ENCODE measurements around the gene CCKAR. TPM values are rescaled to one million over a fixed set of nuclear protein-coding genes. Genes with fewer than 3 reads are reported as not detected.

Gene CCKAR
- total RNA-seq, 1 experiment from 2014 or later = not detected

DNA sequence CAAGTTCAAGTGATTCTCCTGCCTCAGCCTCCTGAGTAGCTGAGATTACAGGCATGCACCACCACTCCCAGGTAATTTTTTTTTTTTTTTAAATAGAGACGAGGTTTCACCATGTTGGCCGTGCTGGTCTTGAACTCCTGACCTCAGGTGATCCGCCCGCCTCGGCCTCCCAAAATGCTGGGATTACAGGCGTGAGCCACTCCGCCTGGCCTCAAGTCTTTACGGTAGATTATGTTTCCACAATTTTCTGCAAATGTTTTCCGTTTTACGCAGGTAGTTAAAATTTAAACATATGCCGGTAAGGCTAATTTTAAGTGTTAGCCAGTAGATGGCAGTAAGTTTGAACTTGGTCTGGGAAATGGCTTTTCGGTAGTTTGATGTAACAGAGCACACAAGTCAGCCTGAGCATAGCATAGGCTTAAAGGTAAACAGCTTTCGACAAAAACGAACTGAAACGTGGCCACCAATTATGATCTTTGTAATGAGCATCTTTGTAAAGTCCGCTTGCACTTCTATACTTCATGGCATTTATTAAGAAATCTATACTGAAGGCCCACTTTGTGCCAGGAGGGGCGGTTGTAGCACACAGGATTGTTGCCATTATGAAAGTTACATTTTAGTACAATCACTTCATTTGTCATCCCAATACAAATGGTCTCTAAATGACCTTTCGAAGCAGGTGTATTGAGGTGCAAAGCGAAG, 31.1 kb downstream of the CCKAR start:
- DNase-seq (ENCODE audit: low spot score) = peak; percentile 80

DNA sequence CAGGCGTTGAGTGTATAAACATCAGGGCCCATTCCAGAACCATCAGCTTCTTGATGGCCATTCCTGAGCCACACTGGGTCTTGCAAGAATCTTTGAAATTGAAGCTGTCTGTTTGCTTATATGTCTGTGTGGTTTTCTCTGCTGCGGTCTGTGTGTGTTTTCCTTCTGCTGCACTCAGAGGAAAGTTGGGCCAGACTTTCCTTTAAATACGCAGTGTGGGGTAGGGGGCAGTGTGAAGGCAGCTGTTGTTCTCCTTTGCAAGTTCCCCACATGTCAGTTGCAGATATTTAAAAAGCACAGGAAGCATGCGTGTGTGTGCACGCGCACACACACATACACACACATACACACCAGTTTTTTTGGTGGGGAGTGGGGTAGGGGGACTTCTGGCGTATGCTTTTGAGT, 32.1 kb downstream of the CCKAR start:
- peak; percentile 83 for DNase-seq (ENCODE audit: low spot score)

DNA sequence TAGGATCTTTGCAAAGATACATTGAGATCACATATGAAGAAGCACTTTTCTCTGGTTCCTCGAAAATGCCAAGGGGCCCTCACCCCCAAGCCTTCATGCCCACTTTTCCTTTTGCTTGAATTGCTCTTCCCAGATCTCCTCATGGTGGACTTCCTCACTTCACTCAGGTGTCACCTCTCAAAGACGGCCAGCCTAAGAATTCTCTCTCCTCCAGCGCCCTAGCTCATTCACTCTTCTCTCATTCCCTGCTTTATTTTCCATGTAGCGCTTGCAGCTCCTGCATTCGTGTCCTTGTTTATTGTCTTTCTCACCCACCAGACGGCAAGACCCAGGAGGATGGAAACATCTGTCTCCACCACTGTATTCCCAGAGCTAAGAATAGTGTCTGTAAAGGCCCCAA, 32.9 kb downstream of the CCKAR start:
- no peak for DNase-seq (ENCODE audit: low spot score)

DNA sequence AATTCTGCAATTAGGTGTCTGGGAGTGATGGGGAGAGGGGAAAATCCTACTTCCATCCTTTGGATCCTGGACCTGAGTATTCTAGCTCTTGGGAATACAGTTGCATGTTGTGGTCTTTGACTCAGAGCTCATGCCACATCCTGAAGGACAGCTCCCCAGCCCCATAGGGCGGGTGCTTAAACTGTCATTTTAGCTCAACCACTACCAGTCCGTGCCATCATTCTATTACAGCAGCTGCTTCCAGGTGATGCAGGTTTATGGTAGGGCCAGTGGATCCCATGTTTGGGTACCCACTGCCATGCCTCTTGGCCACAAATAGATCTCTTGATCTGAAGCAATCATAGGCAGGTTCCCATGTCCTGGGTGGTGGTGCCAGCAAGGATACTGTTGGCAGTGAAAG, 34.7 kb downstream of the CCKAR start:
- DNase-seq (ENCODE audit: low spot score) = no peak

DNA sequence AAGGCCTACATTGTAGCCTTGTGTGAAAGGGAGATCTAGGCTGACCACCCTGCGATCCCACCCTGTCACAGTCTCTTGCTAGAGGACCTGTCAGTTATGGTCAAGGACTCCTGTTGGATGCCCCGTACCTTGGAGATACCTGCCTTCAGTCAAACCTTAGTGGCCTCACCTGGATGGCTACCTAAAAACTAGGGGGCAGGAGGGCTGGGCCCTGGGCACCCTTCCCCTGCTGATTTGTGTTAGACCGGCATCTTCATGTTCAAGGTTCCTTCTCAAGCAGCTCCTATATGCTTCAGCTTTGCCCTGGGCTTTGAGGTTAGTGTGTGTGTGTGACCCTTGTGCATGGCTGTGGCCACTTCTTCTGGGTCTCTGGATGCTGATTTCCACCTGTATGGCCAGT, 35.3 kb downstream of the CCKAR start:
- DNase-seq (ENCODE audit: low spot score) = no peak

DNA sequence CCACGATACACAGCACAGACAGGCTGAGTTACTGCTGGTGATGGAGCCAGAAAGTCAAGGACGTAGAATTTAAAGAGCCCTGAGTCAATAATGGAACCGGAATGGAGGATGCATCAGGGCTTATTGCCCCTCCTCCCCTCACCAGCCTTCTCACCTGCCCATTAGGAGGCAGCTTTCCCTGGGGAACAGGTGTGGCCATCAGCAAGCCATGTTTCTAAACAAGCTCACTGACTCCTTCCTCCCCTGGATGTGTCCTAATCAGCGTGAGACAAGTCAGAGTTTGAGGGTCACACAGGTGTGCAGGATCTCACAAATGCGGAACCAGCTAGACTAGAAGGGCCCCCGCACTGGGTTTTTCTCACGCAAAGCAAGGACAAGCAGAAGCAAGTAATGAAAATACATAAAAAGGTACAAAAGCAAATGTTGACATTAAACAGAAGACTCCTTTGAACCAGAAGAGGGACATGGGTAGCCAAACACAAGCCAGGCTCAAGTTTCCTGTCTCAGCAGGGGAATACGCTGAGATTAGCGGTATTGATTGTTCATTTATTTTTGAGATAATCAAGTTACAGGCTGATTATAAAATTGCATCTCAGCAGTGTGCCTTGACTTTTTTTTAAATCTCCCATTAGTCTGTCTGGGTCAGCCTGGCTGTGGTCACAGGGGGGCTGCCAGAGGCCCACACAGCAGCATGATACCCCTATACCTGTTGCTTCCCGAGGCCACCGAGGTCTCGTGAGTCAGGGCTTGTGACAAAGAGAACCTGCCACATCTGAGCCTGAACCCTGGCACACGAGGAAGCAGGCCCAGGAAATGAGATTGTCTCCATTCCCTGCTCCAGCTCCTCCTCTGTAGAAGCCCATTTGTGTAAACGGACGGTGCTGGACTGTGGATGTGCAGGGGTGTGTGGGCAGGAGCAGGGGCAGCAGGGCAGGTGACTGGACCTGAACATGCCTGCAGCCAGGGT, 37.4 kb downstream of the CCKAR start:
- DNase-seq (ENCODE audit: low spot score) = no peak

DNA sequence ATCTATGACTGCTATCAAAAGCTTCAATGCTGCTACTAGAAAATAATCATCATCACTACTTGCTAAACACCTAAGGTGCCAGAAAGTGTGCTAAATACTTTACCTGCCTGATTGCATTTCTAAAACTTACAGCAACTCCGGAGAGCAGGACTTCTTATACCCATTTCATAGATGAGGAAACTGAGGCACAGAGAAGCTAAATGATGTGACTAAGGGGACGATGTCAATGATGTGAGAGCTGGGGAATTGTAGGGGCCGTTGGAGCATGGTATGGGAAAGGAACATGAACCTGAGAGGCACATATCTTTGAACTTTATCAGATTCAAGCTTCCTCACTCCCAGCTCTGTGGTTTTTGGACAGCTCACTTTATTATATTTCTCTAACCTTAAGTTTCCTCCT, 38.7 kb downstream of the CCKAR start:
- DNase-seq (ENCODE audit: low spot score) = no peak

DNA sequence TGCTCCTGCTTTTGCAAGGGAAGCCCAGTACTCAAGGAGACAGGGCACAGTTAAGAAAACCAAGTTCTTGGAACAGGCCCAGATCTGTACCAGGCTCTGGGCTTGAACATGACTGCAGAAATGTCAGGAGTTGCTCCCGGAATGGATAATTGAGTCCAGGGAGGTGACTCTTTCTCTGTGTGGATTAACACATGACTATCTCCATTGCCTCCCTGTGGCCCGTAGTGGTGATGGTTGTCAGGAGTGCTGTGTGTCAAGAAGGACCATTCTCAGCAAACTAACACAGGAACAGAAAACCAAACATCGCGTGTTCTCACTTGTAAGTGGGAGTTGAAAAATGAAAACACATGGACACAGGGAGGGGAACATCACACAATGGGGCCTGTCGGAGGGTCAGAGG, 39.9 kb downstream of the CCKAR start:
- no peak for DNase-seq (ENCODE audit: low spot score)

DNA sequence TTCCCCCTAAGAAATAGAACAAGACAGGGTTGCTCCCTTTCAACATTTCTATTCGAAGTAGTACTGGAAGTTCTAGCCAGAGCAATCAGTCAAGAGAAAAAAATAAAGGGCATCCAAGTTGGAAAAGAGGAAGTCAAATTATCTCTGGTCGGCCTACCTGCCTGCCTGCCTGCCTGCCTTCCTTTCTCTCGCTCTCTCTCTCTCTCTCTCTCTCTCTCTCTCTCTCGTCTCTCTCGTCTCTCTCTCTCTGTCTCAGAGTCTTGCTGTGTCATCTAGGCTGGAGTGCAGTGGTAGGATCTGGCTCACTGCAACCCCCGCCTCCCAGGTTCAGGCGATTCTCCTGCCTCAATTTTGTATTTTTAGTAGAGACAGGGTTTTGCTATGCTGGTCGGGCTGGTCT, 42.9 kb downstream of the CCKAR start:
- no peak for DNase-seq (ENCODE audit: low spot score)

DNA sequence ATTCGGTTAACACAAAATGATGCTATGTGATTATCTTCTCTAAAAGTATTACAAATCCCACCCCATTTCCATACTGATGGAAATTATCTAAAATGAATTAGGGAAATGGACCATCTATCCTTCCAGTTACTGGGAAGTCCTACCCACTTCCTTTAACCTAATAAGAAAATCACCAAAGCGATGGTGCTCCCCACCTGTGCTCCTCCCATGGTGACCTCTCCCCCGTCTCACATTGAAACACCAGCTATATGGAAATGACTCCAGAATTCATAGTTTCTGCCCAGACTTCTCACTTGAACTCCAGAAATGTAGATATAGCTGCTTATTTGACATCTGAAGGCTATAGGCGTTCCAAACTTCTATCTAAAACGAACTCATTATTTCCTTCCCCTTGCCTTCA, 48.5 kb downstream of the CCKAR start:
- no peak for DNase-seq (ENCODE audit: low spot score)

DNA sequence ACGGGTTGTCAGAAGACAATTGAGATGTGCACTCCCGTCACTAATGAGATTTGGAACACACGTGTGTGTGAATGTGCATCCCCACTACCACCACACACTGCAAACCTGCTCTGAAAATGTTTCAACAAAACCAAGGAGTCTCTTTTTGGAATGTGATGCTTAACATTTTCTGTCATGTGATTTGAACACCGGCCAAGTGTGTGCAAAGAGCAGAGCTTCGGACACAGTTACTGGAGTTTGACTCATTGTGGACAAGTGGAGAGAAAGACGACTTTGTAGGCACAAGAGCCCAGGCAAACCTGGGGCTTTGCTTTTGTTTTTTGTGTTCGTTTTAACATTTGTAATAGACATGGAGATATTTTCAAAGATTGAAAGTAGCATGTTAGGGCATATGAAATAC, 49.2 kb downstream of the CCKAR start:
- DNase-seq (ENCODE audit: low spot score) = no peak

DNA sequence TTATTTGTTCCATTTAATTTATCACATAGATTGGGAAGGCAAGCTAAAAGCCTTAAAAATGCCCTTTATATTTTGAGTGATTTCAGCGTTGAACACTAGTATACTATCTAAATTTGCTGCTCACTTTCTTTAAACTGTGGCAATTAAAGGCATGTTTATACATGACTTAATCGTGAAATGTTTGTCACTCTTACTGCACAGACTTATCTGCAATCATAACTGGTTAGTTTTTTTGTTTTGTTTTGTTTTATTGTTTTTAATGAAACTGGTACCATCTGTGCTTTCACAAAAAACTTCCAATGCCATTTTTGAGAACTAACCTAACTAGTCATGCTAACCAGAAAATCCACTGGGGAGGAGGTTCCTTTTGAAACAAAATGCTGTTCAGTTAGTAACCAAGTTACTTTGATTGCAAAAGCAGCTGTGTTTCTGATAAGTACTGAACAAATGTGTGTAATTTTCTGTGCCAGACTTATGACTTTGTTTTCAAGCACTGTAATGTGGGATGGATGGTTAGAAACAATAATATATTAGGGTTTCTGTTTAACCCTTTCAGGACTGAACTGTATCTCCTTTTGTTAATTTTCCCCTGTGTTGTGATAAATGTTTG, 56.1 kb downstream of the CCKAR start:
- DNase-seq (ENCODE audit: low spot score) = no peak

DNA sequence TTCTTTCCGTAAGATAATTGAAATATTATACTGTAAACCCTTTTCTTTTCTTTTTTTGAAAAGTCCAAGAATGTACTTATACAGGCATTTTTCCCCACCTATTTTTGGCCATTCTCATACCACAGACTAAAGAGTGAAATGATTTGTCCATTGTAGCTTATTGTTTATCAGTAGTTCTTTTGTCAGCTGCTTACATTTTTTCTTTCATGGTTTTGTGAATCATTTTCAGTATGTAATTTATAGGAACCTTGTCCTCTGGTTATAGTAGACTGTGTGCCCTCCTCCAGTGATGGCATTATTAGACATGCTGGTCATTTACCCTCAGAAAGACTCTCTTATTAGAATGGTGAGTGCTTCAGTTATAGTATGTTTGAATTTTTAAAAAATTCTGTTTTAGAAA, 56.7 kb downstream of the CCKAR start:
- no peak for DNase-seq (ENCODE audit: low spot score)

DNA sequence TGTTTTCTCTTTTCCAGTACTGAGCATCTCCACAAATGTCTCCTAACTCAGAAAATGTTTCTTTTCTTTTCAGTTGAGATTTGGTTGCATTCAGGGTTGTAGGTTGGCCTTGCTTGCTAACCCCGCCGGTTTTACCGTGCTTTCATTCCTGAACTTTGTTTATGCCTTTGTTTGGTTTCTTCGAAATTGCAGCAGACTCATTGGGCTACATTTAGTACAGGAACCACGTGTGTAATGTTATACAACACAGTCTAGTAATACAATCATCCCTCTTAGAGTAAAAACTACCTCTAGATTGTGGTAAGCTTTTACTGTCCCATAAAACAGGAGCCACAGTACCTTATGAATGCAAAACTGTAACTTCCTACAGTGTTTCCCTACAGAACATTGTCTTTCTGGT, 57.9 kb downstream of the CCKAR start:
- peak; percentile 29 for DNase-seq (ENCODE audit: low spot score)

DNA sequence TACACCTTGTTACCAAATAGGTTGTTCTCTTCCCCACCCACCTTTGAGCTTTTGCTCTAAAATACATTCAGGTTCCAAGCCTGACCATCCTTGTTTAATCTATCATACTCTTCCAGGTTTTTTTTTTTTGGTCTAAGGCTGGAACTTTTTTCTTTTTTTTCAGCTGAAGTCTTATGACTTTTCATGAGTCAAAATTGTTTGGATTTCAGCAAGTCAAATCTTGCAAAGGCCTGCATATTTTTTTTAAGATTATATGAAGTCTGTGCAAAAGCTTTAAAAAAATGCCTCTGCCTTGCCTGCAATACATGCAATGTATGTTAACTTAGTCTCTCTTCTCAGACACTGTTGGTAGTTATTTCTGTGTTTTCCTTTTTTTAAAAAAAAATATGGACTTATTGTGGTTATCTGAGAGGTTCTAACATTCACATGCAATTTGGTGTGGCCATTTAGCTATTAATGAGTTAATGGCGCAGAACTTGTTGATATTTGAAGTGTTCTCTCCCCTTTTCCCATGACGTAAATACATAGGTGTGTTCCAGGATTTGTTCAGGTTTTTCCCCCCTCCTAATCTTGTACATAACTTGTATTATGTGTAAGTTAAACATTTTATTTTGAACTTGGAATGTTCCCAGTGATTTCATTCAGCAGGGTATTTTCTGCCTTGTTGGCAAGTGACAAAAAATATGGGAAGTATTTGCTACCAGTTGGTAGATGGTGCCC, 58.7 kb downstream of the CCKAR start:
- DNase-seq (ENCODE audit: low spot score) = no peak

Other genes starting within 250 kb of the CCKAR start
- gene RBPJ, start 169.5 kb downstream of the CCKAR start, total RNA-seq (2014; rRNA removed; shearing (Covaris generic)) = 43.2 and 64.8 TPM in 2 replicates
- 15.4 and 16.6 TPM in 2 replicates for gene TBC1D19, start 93.6 kb upstream of the CCKAR start, total RNA-seq (2014; rRNA removed; shearing (Covaris generic))

Data from H4 (cell line).